HG02943 (cell line): ENCODE measurements around the gene SAMSN1.

Experiments used
- ATAC-seq: cut with Tn5 transposase; IDR thresholded peaks from one replicate; pipeline ENCODE4 v1.9.1; 2021; ENCODE audit warnings: mild to moderate bottlenecking, low read depth, moderate library complexity; ENCODE audit not compliant: unreplicated experiment

The SAMSN1 gene

GRCh38 chr21:14545906-14546480 lies at the start of gene SAMSN1:
TSS of gene SAMSN1 (minus strand) at chr21:14546315. CDS start at chr21:14546261, 54 bp downstream.
- ATAC-seq: peak; percentile 80

- ATAC-seq: no peak
Observed at GRCh38 chr21:14595449-14595848, 49.3 kb upstream of the SAMSN1 start.

GRCh38 chr21:14594967-14595366 lies 48.9 kb upstream of the SAMSN1 start:
- ATAC-seq: no peak

- no peak for ATAC-seq
Observed at GRCh38 chr21:14593230-14593629, 47.1 kb upstream of the SAMSN1 start.

GRCh38 chr21:14592296-14593000 lies 46.3 kb upstream of the SAMSN1 start:
- no peak for ATAC-seq

- ATAC-seq: no peak
Observed at GRCh38 chr21:14591882-14592281, 45.8 kb upstream of the SAMSN1 start.

- ATAC-seq: no peak
Observed at GRCh38 chr21:14591377-14591776, 45.3 kb upstream of the SAMSN1 start.

- ATAC-seq: peak; percentile 87
Observed at GRCh38 chr21:14589855-14590563, 43.9 kb upstream of the SAMSN1 start.

GRCh38 chr21:14587266-14587665 lies 41.2 kb upstream of the SAMSN1 start:
- no peak for ATAC-seq

- ATAC-seq: no peak
Observed at GRCh38 chr21:14585122-14585521, 39.0 kb upstream of the SAMSN1 start.

GRCh38 chr21:14584357-14585095 lies 38.4 kb upstream of the SAMSN1 start:
- no peak for ATAC-seq

- no peak for ATAC-seq
Observed at GRCh38 chr21:14583629-14584255, 37.6 kb upstream of the SAMSN1 start.

- no peak for ATAC-seq
Observed at GRCh38 chr21:14582934-14583628, 37.0 kb upstream of the SAMSN1 start.

- ATAC-seq: no peak
Observed at GRCh38 chr21:14581902-14582457, 35.9 kb upstream of the SAMSN1 start.

- no peak for ATAC-seq
Observed at GRCh38 chr21:14573244-14573643, 27.1 kb upstream of the SAMSN1 start.

- no peak for ATAC-seq
Observed at GRCh38 chr21:14572204-14572780, 26.2 kb upstream of the SAMSN1 start.

GRCh38 chr21:14569868-14570267 lies 23.8 kb upstream of the SAMSN1 start:
- ATAC-seq: no peak

- no peak for ATAC-seq
Observed at GRCh38 chr21:14569026-14569621, 23.0 kb upstream of the SAMSN1 start.
